HG02588 (cell line): ENCODE results near the gene TAF3.

Experiments
- ATAC-seq: cut with Tn5 transposase; IDR thresholded peaks from one replicate; pipeline ENCODE4 v1.9.1; 2021; ENCODE audit warnings: mild to moderate bottlenecking, moderate library complexity; ENCODE audit not compliant: unreplicated experiment

Gene TAF3

DNA sequence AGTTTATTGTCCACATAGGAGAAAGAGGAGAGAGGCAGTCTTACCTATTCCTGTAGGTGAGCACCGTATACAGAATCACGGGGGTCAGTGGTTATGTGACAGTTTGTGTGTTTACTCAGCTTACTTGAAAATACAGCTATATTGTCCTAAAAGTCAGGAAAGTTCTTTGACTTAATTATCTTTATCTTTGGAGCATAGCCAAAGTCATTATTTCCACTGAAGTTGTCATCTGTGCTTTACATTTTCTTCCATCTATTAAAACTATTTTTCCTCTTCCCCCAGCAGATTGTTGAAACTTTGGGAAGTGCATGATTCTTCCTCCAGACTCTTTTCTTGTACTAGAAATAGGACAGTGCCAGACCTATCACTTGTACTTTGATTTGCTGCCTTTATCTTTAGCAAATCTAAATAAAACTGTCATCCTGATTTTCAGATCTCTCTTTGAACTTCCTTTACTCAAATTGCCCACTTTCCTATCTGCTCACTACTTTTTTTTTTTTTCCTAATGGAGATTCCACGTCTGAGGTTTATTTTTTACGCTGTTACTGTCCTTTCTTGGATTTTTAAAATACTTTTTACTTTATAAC is 58.3 kb downstream of the TAF3 start:
- no peak for ATAC-seq

- ATAC-seq, result no peak
Observed at GRCh38 chr10:7881119-7881518, 62.8 kb downstream of the TAF3 start.

GRCh38 chr10:7886056-7886455 is 67.8 kb downstream of the TAF3 start:
- ATAC-seq, result no peak

GRCh38 chr10:7887174-7887816 is 69.0 kb downstream of the TAF3 start:
- no peak for ATAC-seq

DNA sequence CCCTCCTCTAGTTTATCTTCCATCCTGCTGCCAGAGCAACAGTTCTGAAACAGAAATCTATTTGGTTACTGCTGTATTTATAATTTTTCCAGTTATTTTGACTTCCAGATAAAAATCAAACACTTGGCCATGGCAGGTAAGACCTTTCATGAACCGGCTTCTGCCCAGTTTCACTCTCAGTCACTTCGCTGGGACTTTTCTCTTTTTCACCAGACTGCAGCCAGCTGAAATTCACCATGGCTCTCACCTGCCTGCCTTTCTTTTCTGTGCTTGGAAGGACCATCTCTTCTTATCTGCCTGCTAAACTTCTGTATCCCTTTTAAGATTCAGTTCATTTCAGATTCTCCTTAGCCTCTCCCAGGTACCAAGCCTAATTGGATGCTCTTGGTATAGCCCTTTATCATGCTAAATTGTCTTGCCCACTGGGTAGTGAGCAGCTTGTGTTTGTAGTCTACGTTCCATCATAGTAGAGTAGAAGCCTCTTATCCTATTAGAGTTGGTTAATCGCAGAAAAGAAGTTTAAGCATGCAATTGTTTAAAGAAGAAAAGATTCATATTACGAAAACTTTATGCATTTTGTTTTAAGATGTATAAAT is 71.7 kb downstream of the TAF3 start:
- ATAC-seq, result no peak

GRCh38 chr10:7890781-7891180 is 72.5 kb downstream of the TAF3 start:
- ATAC-seq, result no peak

- no peak for ATAC-seq
Observed at GRCh38 chr10:7891634-7892033, 73.3 kb downstream of the TAF3 start.

GRCh38 chr10:7892146-7892545 is 73.8 kb downstream of the TAF3 start:
- no peak for ATAC-seq

- no peak for ATAC-seq
Observed at GRCh38 chr10:7895699-7896090, 77.4 kb downstream of the TAF3 start.

- no peak for ATAC-seq
Observed at GRCh38 chr10:7896297-7896696, 78.0 kb downstream of the TAF3 start.

DNA sequence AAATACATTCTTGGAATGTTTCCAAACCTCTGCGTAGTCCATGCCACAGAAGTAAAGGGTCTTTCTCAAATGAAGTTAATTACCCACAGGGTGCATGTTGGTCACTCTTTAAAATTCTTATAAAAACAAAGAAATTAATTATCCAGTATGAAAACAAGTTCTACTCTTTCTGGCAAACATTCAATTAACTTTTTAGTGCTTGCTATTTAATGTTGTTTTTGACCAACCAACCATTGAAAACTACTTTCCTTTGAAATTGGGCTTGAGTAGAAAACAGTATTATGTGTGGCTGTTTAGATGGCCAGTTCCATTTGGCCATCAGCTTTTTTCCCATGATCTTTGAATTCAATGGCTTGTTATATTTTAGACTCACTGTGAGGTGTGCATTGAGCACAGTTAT is 83.0 kb downstream of the TAF3 start:
- ATAC-seq, result no peak

DNA sequence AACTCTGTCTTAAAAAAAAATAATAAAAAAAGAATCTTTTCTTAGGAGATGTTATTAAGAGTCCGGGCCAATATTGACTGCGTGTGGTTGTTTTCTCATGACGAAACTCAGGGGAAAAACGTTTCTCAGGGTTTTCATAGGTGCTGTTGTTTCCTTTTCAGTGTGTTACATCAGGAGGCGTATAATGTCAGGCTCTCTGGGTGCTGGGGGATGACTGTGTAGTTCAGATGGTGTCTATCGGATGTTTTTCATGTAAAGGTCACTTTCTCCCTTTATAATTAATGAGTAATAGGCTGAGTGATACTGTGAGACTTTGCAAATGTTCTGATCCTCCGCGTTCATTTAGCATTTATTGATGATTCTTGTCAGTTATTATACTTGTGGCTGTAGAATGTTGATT is 84.1 kb downstream of the TAF3 start:
- no peak for ATAC-seq

- no peak for ATAC-seq
Observed at GRCh38 chr10:7903851-7904250, 85.5 kb downstream of the TAF3 start.

DNA sequence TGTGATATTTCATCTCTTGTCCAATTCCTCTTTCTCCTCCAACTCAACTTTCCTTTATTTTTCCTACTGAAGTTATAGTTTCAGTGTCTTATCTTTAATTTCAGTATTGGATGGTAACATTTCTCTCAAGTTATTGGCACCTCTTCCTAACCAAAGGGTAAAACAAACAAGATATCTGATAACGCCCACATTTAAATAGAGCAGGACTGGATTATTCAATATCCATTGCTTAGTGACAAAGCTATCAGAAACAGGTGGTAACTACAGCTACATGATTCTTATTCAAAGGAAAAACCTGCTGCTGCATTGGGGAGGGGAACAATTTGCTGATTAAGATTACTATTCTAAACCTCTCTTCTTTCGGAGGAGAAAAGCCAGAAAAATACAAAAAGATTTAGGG is 87.8 kb downstream of the TAF3 start:
- no peak for ATAC-seq

- ATAC-seq, result no peak
Observed at GRCh38 chr10:7908541-7909210, 90.4 kb downstream of the TAF3 start.

- ATAC-seq, result no peak
Observed at GRCh38 chr10:7913126-7913872, 95.0 kb downstream of the TAF3 start.

DNA sequence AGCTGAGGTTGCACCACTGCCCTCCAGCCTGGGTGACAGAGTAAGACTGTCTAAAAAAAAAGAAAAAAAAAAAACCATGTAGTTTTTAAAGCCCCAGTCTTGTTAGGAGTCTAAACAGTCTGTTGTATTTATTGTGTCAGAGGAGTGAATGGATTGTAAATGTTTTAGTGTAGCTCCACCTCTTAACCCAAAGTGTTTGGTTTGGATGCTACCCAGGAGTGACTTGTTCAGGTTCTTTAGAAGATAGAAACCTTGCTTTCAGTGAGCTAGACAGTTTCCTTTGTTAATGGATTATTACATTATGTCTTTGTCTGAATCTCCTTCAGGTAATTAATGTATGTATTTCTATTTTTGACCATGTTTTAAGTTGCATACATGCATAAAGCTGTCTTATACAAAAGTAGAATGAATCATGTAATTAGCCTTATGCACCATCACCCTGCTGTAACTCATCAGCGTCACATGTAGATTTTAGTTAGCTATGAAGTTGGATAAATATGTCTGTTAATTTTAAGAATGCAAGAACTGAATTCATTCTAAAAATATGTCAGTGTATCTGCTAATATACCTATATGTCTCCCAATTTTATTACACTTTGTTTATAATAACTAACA is 97.7 kb downstream of the TAF3 start:
- ATAC-seq, result no peak

- no peak for ATAC-seq
Observed at GRCh38 chr10:7917736-7918135, 99.4 kb downstream of the TAF3 start.

- ATAC-seq, result no peak
Observed at GRCh38 chr10:7922707-7923106, 104.4 kb downstream of the TAF3 start.

DNA sequence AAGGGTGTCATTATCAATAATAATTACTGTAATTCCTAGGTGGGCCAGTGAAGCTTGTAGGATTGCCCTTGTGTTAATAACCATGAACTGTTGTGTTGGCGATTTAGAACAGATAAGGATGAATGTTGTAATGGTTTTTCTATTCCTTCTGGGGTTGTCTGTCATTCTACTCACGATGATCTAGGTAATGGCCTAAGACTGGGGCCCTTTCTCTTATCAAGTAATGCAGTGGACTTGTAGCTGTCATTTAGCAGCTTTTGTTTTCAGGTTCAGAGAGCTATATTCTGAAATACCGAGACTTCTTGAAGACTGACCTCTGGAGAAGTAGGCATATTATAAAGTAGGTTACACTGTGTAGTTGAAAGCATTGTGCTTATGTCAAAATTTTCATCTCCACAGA is 110.2 kb downstream of the TAF3 start:
- no peak for ATAC-seq
